KOPT-K1 (cell line): ENCODE data around the gene GALNT11.

ENCODE experiments used
- H3K27ac ChIP-seq: fragments of 200-600 bp; sonication (generic); 2 replicates; pipeline ENCODE4 v1.5.1; 2016; ENCODE audit warnings: antibody characterized with exemption, mild to moderate bottlenecking, low read depth, low read length; ENCODE audit not compliant: poor library complexity, severe bottlenecking
- H3K36me3 ChIP-seq: fragments of 200-600 bp; sonication (generic); 2 replicates; pipeline ENCODE4 v1.5.1; 2017; ENCODE audit warnings: antibody characterized with exemption, mild to moderate bottlenecking, low read length, moderate library complexity; ENCODE audit not compliant: insufficient read depth
- H3K9me3 ChIP-seq: fragments of 200-600 bp; sonication (generic); 2 replicates; pipeline ENCODE4 v1.5.1; 2017; ENCODE audit warnings: antibody characterized with exemption, low read length, mild to moderate bottlenecking; ENCODE audit not compliant: insufficient read depth, poor library complexity, severe bottlenecking

Gene GALNT11

DNA sequence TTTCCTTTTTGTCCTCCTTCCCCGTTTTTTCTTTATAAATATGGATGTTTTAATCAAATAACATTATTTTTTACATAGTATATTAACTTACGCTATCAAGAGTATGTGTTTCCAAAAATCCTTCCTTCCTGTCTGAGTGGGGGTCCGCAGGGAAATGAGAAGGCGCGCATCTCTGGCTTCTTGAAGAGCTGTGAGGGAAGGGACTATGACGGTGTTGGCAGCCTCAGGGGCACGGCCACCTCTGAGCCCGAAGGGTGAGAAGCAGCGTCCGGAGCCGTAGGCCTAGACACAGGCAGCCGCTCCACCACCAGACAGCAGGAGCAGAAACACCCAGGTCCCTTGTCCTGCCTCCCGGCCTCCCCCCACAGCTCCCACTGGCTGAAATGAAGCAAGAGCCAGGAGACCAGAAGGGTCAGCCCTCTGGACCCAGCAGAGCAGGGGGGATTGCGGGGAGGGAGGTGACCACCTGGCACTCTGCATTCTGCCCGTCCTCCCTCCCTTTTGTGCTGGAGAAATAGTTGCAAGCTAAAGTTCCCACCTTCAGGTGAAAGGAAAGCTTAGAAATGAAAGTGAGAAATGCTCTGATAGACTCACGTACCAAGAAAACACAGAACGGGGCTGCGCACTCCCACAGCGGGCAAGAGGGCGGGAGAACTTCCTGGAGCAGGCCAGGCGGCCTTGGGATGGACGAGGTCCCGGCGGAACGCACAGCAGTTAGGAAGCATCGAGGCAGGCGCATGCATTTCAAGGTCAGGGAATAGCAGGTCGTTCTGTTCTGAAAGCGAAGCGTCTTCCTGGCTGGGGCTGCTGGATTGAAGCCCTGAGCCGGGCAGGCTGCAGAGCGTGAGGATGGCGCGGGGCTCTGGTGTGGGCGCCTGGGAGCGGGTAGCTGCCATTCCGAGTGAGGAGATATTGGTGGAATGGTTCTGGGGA is 105.5 kb downstream of the GALNT11 start:
- Histone ChIP-seq H3K9me3 (peaks cover 18% of the 10 kb centered on the region), H3K36me3 (peaks cover 87% of the 10 kb centered on the region), H3K27ac (no peak overlapping the region)

DNA sequence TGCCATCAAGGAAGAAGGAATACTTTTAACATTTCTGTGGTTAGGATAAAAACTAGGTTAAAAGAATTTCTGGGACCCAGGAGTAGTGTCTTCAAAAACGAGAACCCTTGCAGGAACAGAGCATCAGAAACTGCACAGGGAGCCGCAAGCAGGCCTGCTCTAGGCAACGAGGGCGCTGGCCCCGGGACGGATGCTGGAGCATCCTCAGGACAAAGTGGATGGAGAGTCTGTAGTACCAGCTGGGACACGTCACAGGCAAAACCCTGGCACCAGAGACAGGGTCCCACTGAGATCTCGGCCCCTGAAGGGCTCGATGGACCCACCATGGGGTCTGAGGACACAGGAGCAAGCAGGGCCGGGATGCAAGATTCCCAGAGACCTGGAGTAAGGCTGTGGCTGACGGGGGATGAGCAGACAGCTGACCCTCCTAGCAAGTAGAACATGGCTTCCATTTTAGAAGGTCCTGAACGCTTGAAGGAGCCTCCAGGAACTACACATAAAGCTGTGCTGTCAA is 106.6 kb downstream of the GALNT11 start:
- H3K9me3 ChIP-seq = peaks cover 14% of the 10 kb centered on the region
- H3K27ac ChIP-seq = no peak overlapping the region
- H3K36me3 ChIP-seq = peaks cover 88% of the 10 kb centered on the region

DNA sequence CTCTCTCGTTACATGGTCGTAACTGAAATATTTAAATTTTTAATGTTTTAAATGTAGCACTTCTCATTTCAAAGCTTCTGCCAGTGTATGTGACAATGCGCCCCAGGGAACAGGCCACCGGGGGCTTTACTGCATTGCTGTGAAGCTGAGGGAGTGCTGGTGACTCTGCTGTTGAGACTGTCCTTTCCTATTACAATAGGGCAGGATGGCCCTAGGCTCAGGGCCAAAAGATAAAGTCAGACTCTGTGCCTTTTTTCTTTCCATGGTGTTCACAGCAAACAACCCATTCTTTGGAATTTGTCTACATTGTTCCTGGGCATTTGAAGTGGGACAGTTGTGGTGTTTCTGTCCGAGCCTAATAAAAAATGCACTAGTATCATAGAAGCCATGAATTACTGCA is 107.3 kb downstream of the GALNT11 start:
- H3K27ac ChIP-seq = no peak overlapping the region
- peaks cover 14% of the 10 kb centered on the region for H3K9me3 ChIP-seq
- H3K36me3 ChIP-seq = peaks cover 88% of the 10 kb centered on the region

DNA sequence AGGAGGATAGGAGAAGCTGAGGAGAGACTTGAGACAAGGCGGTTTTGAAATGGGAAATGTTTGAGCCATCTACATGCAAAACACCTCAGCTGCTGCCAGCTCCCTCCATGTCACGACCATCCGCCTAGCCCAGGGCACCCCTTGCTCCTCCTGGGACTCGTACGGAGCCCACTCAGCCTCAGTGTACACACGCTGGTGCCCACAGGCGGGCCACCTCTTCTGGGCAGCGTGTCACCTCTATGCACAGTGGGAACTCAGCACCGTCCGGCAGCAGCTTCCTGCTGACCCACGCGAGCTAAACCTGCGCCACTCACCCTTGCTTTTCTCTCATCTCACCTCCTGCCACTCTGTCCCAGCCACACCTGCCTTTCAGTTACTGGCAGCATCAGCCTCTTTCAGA is 108.3 kb downstream of the GALNT11 start:
- peaks cover 7% of the 10 kb centered on the region for H3K9me3 ChIP-seq
- H3K36me3 ChIP-seq = peaks cover 88% of the 10 kb centered on the region
- H3K27ac ChIP-seq = no peak overlapping the region

DNA sequence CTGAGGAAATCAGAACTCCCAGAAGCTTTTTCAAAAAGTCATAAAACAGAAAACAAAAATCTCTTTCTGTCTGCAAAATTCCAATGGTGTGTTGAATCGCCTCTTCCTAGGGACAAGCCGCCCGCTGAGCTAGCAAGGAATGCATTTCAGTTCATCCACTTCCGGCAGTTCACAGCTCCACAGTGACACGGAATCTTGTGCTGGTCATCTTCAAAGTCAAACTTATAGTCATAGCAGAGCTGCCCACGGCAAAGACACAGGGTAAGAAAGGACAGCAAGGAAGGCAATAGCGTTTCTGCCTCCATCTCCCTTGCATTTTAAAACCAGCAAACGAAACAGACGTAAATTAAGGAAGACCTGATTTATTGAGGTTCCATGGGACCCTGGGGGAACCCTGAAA is 111.2 kb downstream of the GALNT11 start:
- peaks cover 89% of the 10 kb centered on the region for H3K36me3 ChIP-seq

DNA sequence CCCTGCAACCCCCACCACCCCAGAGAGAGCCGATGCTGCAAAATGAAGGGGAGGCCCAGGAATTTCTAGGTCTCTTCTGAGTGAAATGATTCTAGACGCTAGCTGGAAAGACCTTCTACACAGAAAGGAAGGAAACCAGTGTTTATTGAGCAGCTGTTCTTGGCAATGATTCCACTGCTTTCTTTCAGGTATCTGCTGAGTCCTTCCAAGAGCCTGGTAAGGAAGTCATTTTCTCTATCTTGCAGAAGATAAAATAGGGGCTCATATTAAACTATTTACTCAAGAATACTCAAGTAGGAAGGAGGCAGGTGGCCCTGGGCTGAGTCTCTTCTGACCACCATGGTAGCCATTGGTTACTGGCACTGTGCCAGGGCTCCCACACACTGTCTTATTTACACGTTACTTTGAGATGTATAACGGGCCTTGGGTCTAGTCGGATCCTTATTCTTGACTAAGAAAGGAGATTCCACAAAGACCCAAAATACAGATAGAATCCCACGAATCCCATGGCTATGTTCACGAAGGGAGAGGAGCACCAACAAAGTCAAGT is 112.1 kb downstream of the GALNT11 start:
- H3K9me3 ChIP-seq = no peaks in the 10 kb centered on the region
- H3K27ac ChIP-seq = no peak overlapping the region
- peaks cover 89% of the 10 kb centered on the region for H3K36me3 ChIP-seq

More for the DNA sequence above, 111.2 kb downstream of the GALNT11 start:
- Histone ChIP-seq H3K9me3 (no peaks in the 10 kb centered on the region), H3K27ac (no peak overlapping the region)

DNA sequence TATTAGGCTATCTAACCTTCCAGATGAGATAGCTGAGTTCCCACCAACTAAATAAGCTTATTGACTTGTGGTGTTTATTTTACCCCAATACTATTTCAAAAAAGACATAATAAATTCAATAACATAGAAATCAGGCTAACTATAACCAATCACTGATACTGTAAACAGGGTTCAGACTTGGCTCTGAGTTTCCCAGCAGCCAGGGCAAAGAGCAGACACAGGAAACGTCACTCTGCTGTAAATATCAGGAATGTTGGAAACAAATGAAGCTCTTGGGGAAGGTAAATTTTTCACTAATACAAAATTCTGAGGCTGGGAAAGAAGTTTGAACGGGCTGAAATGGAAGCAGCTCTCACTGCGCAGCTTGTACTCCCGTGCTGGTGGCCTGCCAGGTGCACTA is 114.6 kb downstream of the GALNT11 start:
- Histone ChIP-seq H3K27ac (no peak overlapping the region), H3K36me3 (peaks cover 91% of the 10 kb centered on the region)

DNA sequence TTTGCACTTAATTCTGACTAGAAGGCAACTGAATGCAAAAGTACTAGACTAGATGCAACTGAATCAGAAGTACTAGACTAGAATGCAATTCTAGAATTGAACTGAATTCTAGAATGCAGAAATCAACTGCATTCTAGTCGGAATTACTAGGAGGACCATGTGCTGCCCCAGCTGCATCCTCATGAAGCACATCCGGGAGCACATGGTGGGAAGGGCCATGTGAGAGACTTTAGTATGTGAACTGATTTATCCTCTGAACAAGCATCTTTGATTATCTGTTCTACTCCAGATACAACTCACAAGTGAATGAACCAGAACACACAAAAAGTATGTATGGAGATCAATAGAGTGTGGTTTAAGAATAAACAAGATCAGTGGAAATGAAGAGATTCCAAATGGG is 115.1 kb downstream of the GALNT11 start:
- Histone ChIP-seq H3K27ac (no peak overlapping the region), H3K9me3 (no peaks in the 10 kb centered on the region), H3K36me3 (peaks cover 96% of the 10 kb centered on the region)

More for the DNA sequence above, 114.6 kb downstream of the GALNT11 start:
- no peaks in the 10 kb centered on the region for H3K9me3 ChIP-seq

DNA sequence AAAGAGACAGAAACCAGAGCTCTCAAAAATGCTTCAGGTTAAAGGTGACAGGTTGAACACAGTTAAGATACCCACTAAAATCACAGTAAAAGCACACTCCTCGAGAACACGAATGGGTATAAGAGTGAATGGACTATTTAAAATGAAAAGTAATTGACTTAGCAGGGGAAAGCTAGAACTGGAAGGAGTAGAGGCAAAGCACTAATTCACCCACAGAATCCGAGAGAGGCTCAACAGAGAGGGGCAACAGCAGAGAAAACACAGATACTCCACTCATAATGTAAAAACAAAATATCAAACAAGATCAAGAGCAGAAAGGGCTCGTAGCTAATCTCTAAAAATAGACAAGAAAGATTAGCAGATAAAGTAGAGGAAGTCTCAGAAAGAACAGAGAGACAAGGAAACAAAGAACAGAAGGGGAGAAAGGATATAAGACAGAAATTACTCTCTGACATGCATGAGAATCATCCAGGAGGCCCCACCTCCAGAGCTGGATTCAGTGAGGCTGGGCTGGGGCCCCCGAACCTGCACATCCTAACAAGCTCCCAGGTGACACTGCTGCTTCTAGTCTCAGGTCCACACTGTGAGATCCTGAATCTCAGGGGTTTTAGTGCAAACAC is 117.6 kb downstream of the GALNT11 start:
- Histone ChIP-seq H3K36me3 (peaks cover 100% of the 10 kb centered on the region), H3K9me3 (no peaks in the 10 kb centered on the region), H3K27ac (no peak overlapping the region)

DNA sequence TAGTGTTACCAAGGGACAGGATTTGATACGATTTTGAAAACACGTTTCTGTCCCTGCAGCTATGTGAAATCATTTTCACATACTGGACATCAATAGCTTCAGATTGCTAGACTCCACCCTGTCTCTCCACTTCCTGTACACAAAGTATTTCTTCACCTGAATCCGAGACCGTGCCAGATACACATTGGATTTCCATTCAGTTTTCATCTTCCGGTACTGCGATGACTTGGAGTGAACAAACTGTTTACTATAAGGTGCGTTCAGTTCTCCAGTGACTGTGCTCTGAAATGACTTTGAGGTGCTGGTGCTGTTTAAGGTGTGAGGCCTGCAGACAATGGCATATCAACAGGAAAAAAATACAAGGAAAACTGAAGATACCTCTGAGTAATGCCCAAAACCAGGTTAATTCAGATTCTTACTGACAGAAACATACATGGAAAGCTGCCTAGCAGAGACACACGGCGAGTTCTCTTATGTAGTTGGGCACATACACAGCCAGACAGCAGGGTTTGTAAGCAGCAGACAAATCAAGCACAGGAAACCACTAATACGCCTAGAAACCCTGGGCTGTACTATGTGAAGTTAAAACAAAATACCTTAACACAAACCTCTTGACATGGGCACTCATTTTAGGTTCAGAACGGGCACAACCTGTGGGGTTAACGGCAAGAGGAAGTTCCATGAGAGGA is 119.2 kb downstream of the GALNT11 start:
- peaks cover 100% of the 10 kb centered on the region for H3K36me3 ChIP-seq

DNA sequence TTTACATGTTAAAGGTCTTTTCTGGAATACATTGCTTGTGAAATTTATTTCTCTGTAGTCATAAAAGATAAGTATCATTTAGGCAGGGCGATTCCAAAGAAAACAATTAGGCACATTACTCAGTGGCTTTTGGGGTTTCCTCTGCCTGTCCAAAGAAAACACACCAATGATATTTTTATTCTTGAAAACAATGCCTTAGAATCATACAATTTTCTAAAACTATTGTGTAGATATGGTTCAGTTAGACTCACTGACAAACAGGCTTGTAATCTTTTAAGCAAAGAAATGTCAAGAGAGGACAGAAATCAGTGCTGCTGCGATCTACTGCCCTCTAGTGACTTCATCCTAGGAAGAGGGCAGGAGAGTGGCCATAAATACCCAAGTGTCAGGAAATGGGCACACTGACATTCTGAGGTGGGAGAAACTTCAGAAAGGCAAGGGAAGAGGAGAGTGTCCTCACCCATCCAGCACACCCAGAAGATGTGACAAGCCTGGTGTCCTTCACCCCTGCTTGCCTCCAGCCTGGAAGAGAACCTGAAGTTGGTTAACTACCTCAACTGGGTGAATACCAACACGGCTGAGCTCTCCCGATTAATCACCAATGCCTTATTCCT is 120.5 kb downstream of the GALNT11 start:
- H3K27ac ChIP-seq = no peak overlapping the region
- H3K36me3 ChIP-seq = peaks cover 100% of the 10 kb centered on the region
- no peaks in the 10 kb centered on the region for H3K9me3 ChIP-seq

More for the DNA sequence above, 119.2 kb downstream of the GALNT11 start:
- no peak overlapping the region for H3K27ac ChIP-seq
- no peaks in the 10 kb centered on the region for H3K9me3 ChIP-seq

DNA sequence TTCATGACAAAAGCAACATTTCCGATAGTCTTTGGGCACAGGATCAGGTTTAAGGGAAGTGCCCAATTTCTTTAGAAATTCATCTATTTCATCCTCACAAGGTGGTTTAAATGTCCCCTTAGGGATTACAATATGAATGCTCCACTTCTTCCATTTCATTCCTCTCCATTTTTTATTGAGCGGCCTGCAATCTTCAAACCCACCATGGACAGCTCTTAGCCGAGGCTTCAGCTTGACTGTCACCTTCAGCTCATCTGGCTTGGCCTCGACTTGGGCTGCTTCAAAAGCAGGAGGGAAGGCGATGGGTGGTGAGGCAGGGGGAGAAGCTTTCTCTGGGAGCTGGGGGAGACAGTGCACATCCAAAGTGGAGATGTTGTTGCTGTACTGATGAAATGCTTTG is 123.2 kb downstream of the GALNT11 start:
- H3K36me3 ChIP-seq = peaks cover 100% of the 10 kb centered on the region
- no peak overlapping the region for H3K27ac ChIP-seq
- no peaks in the 10 kb centered on the region for H3K9me3 ChIP-seq

DNA sequence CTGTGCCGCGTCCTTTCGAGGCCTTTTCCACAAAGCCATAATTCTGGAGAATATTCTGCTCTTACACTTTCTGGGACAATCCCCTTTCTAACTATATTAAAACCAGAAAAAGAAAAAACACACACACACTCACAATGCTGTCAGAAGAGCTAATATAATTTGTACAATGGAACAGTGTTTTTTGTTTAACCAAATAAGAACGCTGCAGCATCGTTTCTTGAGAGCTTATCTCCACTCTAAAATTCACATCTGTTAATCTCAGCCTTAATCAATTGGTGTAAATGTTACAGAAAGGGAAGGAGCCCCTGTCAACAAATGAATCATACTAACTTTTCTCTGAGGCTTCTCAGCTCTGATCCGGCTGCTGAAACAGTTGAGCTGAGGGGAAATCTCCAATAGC is 123.9 kb downstream of the GALNT11 start:
- no peak overlapping the region for H3K27ac ChIP-seq
- H3K9me3 ChIP-seq = no peaks in the 10 kb centered on the region
- H3K36me3 ChIP-seq = peaks cover 100% of the 10 kb centered on the region

DNA sequence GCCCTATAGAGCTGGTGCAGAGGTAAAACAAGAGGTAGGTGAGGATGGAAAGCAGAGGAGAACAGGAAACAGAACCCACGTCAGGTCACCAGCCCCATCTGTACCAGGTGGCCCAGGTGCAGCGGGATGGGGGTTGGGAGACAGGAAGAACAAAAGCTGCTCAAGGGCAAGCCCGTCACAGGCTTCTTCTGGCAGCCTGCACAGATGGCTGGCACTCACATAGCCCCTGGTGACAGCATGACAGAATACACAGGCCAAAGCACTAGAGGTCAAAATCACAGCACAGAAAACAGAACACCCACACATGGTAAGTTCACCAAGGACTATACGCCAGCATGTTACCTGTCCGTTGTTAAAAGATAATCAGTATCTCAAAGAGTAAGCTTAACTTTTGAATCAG is 126.8 kb downstream of the GALNT11 start:
- no peak overlapping the region for H3K27ac ChIP-seq
- H3K36me3 ChIP-seq = peaks cover 99% of the 10 kb centered on the region
- H3K9me3 ChIP-seq = no peaks in the 10 kb centered on the region
